ENCODE measurements around the gene PRX. TPM values are rescaled to one million over a fixed set of nuclear protein-coding genes. Genes with fewer than 3 reads are reported as not detected.

Gene PRX
- total RNA-seq, 1 donor from 2014 or later = 36.2 TPM

DNA sequence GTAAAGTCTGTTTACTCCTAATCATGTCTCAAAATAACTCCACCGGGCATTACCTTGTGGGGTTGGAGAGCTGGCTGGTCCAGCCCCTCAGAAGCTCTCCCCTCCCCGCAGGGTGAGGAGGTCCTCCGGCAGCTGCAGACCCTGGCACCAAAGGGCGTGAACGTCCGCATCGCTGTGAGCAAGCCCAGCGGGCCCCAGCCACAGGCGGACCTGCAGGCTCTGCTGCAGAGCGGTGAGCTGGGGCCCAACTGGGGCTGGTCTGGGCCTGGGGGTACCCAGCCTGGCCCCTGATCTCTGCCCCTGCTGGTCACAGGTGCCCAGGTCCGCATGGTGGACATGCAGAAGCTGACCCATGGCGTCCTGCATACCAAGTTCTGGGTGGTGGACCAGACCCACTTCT lies 43.4 kb downstream of the PRX start:
- Histone ChIP-seq H3K9me3 (no peaks in the 10 kb centered on the region), H3K36me3 (peaks cover 79% of the 10 kb centered on the region), H3K4me1 (peaks cover 3% of the 10 kb centered on the region), H3K27ac (no peak overlapping the region), H3K27me3 (no peaks in the 10 kb centered on the region), H3K4me3 (no peak overlapping the region)
- intact Hi-C loops (cut with DNase I) = no loop called here
- ATAC-seq (no peak), DNase-seq (no peak)
- TF ChIP-seq, protein P1, sequence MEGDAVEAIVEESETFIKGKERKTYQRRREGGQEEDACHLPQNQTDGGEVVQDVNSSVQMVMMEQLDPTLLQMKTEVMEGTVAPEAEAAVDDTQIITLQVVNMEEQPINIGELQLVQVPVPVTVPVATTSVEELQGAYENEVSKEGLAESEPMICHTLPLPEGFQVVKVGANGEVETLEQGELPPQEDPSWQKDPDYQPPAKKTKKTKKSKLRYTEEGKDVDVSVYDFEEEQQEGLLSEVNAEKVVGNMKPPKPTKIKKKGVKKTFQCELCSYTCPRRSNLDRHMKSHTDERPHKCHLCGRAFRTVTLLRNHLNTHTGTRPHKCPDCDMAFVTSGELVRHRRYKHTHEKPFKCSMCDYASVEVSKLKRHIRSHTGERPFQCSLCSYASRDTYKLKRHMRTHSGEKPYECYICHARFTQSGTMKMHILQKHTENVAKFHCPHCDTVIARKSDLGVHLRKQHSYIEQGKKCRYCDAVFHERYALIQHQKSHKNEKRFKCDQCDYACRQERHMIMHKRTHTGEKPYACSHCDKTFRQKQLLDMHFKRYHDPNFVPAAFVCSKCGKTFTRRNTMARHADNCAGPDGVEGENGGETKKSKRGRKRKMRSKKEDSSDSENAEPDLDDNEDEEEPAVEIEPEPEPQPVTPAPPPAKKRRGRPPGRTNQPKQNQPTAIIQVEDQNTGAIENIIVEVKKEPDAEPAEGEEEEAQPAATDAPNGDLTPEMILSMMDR (IDR thresholded peaks at IDR 0.05) = no peak

DNA sequence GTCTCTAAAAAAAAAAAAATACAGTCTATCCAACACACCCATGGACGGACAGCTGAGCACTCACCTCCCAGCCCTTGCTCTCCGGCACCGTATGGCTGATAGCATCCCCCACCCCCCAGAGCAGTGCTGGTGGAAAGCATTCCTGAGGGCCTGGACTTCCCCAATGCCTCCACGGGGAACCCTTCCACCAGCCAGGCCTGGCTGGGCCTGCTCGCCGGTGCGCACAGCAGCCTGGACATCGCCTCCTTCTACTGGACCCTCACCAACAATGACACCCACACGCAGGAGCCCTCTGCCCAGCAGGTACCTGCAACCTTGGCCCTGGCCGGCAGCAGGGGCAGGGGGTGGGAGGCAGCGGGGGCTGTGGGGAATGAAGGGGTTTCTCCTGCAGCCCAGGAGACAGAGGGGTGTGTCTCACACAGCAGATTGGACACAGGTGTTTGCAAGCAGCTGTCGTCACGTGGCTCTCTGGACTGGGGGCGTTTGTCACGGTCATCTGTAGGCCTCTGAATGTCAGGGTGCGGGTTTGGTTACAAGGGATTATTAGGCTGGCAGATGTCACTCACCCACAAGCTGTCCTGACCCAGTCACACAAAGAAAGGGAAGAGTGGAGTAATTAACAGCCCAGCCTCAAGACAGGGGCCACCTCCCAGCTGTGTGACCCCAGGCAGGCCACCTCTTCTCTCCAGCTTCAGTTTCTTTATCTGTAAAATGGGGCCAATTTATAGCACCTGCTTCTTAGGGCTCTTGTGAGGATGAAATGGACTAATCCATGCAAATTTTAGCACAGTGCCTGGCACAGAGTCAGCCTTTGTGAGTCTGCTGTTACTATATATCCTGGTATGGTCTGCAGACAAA lies 45.4 kb downstream of the PRX start:
- Histone ChIP-seq H3K27me3 (no peaks in the 10 kb centered on the region), H3K27ac (no peak overlapping the region), H3K36me3 (peaks cover 59% of the 10 kb centered on the region), H3K4me3 (no peak overlapping the region), H3K9me3 (no peaks in the 10 kb centered on the region), H3K4me1 (peaks cover 7% of the 10 kb centered on the region)
- intact Hi-C loops (cut with DNase I) = no loop called here
- ATAC-seq (no peak), DNase-seq (no peak)
- TF ChIP-seq, protein P1 (IDR thresholded peaks at IDR 0.05) = no peak

DNA sequence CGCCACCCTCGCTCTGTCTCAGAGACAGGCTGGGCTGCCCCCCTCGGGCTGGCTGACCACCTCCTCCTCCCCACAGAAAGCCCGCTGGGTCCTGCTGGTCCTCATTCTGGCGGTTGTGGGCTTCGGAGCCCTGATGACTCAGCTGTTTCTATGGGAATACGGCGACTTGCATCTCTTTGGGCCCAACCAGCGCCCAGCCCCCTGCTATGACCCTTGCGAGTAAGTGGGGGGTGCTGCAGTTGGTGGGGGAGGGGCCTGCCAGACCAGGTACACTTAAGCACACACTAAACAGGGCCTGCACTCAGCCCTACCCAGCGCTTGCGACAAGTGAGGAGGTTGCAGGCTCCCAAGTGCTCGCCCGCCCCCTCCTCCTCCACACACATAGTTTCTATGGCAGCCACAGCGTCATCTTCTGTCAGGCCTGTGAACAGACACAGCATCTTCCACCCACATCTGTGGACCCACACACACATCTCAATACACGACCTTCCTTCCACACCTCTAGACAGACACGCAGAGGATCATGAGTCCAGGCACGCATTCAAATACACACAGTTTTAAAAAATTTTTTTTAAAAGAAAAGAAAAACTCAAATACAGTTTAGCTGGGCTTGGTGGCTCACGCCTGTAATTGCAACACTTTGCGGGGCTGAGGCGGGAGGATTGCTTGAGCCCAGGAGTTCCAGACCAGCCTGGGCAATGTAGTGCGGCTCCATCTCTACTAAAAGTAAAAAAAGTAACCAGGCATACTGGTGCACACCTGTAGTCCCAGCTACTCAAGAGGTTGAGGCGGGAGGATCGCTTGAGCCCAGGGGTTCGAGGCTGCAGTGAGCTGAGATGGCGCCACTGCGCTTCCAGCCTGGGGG lies 46.2 kb downstream of the PRX start:
- Histone ChIP-seq H3K4me1 (peaks cover 8% of the 10 kb centered on the region), H3K27me3 (no peaks in the 10 kb centered on the region), H3K9me3 (no peaks in the 10 kb centered on the region), H3K27ac (peak overlapping the region; percentile 24), H3K4me3 (peak overlapping the region; percentile 47), H3K36me3 (peaks cover 50% of the 10 kb centered on the region)
- TF ChIP-seq, protein P1 (IDR thresholded peaks at IDR 0.05) = no peak
- DNase-seq (peak; percentile 82), ATAC-seq (peak; percentile 75)
- intact Hi-C loops (cut with DNase I) = no loop called here

- DNase-seq (peak; percentile 91), ATAC-seq (peak; percentile 93)
- peak overlapping the region; percentile 47 for H3K4me3 ChIP-seq
- H3K36me3 ChIP-seq = peaks cover 39% of the 10 kb centered on the region
- TF ChIP-seq, protein P1 (IDR thresholded peaks at IDR 0.05) = no peak
- no peak overlapping the region for H3K27ac ChIP-seq
- intact Hi-C loops (cut with DNase I) = no loop called here
- no peaks in the 10 kb centered on the region for H3K9me3 ChIP-seq
- H3K4me1 ChIP-seq = peaks cover 8% of the 10 kb centered on the region
- no peaks in the 10 kb centered on the region for H3K27me3 ChIP-seq
Measured at GRCh38 chr19:40365613-40366401, 47.4 kb downstream of the PRX start.

DNA sequence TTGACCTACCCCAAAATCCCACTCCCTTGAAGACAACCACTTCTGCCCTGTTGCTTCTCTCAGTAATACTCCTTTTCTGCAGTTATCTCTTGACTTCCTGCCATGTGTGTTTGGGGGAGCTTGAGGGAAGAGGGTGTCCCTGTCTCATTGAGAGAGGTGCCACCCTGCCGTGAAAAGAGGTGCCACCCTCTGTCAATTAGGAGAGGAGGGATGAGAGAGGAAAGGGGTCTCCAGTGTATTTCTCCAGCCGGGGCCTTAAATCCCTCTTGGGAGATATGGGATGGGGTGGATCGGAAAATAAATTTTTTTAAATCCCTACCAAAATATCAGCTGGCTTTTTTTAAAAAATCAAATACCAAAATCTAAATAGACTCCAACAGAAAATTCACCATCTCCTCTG lies 48.2 kb downstream of the PRX start:
- TF ChIP-seq, protein P1 (IDR thresholded peaks at IDR 0.05) = no peak
- Histone ChIP-seq H3K27ac (no peak overlapping the region), H3K36me3 (peaks cover 31% of the 10 kb centered on the region), H3K27me3 (no peaks in the 10 kb centered on the region), H3K4me1 (peaks cover 8% of the 10 kb centered on the region), H3K4me3 (peak overlapping the region; percentile 47), H3K9me3 (no peaks in the 10 kb centered on the region)
- ATAC-seq (no peak), DNase-seq (no peak)
- intact Hi-C loops (cut with DNase I) = no loop called here

Measured in upper lobe of right lung (tissue), 1 donor.